ENCODE results near the gene UPP2.

DNA sequence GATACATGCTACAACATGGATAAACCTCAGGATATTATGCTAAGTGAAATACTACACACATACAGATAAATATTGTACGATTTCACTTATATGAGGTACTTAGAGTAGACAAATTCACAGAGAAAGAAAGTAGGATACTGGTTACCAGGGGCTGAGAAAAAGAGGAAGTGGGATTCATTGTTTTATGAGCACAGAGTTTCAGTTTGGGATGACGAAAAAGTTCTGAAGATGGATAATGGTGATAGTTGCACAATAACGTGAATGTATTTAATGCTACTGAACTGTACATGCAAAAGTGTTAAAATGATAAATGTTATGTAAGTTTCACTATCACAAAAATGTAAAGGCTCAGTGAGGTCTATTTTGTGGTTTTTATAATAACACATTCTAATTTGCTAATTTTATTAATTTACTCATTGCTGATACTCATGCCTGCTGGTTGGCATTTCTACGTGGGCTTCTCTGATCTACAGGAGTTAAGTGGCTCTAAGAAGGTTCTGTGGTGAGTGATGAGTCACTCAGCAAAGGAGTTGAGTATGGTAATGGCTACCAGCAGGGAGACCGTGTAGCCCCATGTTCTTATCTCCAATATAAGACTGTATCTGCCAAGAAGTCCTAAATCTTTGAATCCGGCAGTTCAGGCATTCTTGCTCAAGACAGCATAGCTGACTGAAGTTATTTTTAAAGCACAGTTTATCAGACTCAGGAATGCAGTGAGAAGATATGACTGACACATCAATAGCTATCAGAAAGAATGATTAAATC, 41.1 kb downstream of the UPP2 start:
- TF ChIP-seq CTCF (IDR thresholded peaks at IDR 0.05), result no peak
- TF ChIP-seq POLR2A (IDR thresholded peaks at IDR 0.05), result no peak
